GM10266 (cell line): ENCODE results near the gene LDB3.

Experiments
- DNase-seq: peaks from one replicate; pipeline ENCODE4 v3.0.0; 2012; ENCODE audit errors: extremely low spot score
- CTCF ChIP-seq: IDR thresholded peaks from 2 replicates; pipeline ENCODE4 v1.5.1; 2012; ENCODE audit warnings: mild to moderate bottlenecking, low read depth; ENCODE audit not compliant: control insufficient read depth, insufficient read depth; ENCODE audit errors: missing control alignments

Gene LDB3

GRCh38 chr10:86665868-86666267, 2.4 kb upstream of the LDB3 start:
- TF ChIP-seq CTCF = no peak
- DNase-seq = no peak

- TF ChIP-seq CTCF = no peak
- no peak for DNase-seq
Observed at GRCh38 chr10:86666538-86666937, 1.8 kb upstream of the LDB3 start.

GRCh38 chr10:86667421-86668181, 710 bp upstream of the LDB3 start:
- no peak for DNase-seq
- no peak for TF ChIP-seq CTCF

- no peak for DNase-seq
- TF ChIP-seq CTCF = no peak
Observed at GRCh38 chr10:86670290-86670811, 2.0 kb downstream of the LDB3 start.

- DNase-seq = no peak
- TF ChIP-seq CTCF = no peak
Observed at GRCh38 chr10:86670876-86671275, 2.6 kb downstream of the LDB3 start.

GRCh38 chr10:86671419-86671818, 3.1 kb downstream of the LDB3 start:
- no peak for DNase-seq
- no peak for TF ChIP-seq CTCF

- no peak for DNase-seq
- TF ChIP-seq CTCF = no peak
Observed at GRCh38 chr10:86671985-86672710, 3.8 kb downstream of the LDB3 start.
